GM13977 (cell line): ENCODE data around the gene PRKG2.

Source experiments
- DNase-seq: peaks from one replicate; pipeline ENCODE4 v3.0.0; 2012; ENCODE audit warnings: low spot score
- CTCF ChIP-seq: IDR thresholded peaks from 2 replicates; pipeline ENCODE4 v1.5.1; 2012; ENCODE audit warnings: mild to moderate bottlenecking, control low read depth; ENCODE audit not compliant: insufficient read depth; ENCODE audit errors: extremely low read depth, missing control alignments
- in situ Hi-C: fragments of 300-500 bp; cut with MboI; formaldehyde crosslinking; loops from one replicate; pipeline ENCODE4 v1.12.0; 2022; ENCODE audit warnings: low sequenced_read_pairs, low pct_unique_long_range_greater_than_20kb, mixed read lengths, inconsistent platforms; ENCODE audit not compliant: unreplicated experiment

The PRKG2 gene

DNA sequence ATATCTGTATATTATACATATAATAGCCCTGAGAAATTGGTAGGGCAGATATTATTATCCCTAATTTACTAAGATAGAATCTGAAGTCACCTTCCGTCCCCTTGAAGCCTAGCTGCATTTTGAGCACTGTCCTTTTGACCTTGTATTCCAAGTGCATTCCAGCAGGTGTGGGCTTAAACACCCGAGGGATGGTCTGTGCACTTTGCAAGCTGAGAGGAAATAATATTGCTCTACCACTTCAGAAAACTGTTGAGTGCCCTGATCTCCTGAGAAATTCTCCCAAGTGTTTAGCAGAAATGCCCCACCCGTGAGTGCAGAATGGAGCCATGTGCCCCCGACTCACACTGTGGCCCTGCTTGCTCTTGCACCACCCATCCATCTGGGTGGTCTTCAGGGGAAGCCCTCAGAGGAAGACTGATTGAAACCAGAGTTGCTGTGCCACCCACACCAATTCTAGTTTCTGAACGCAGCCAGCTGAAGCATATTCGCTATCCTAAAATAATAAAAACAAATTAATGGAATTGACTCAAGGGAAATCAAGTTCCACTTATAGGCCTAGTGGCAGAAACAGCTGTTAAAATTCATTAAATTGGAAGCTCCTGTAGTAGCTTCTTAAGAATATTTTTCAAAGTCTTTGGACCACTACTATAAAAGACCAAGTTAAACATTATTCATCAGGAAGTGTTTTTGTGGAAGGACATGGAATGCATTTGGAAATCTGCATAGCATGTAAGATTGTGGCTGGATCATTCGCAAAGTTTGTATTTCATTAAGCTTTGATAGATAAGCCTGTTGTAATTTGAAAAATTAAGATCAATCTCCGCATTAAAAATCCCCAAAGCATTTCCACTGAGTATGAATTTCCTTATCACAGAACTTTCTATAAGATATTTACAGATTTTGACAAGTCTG lies 41.3 kb upstream of the PRKG2 start:
- DNase-seq, result no peak
- TF ChIP-seq CTCF, result no peak
- in situ Hi-C loops, result no loop called here

DNA sequence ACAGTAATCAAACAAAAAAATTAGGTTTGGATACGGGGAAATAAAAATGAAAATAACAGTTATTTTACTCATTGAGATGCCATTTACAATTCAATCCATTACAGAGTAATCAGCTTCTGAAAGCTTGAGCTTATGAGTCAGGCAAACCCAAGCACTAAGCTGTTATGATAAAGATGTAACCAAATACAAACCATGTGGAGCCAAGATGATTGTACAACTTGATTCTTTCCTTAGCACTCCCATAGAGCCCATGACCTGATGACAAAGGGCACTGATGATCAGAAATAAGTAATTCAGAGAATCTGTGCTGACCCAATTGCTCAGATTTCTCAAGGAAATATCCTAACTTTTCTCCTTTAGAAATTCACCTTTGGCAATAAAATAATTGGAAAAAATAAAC lies 40.5 kb upstream of the PRKG2 start:
- TF ChIP-seq CTCF, result no peak
- in situ Hi-C loops, result no loop called here
- DNase-seq, result no peak

DNA sequence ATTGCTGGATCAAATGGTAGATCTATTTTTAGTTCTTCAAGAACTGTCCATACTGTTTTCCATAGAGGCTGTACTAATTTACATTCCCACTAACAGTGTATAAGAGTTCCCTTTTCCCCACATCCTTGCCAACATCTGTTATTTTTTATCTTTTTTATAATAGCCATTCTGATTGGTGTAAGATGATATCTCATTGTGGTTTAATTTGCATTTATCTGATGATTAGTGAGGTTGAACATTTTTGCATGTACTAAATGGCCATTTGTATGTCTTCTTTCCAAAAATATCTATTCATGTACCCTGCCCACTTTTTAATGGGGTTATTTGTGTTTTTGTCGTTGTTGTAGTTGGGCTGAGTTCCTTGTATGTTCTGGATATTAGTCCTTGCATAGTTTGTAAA lies 35.4 kb upstream of the PRKG2 start:
- no peak for TF ChIP-seq CTCF
- in situ Hi-C loops, result no loop called here
- DNase-seq, result no peak

GRCh38 chr4:81245218-81246009 lies 30.4 kb upstream of the PRKG2 start:
- no peak for TF ChIP-seq CTCF
- in situ Hi-C loops, result no loop called here
- no peak for DNase-seq

- TF ChIP-seq CTCF, result no peak
- no peak for DNase-seq
- in situ Hi-C loops, result no loop called here
These were observed 22.8 kb upstream of the PRKG2 start for GRCh38 chr4:81237791-81238190.

GRCh38 chr4:81235982-81236749 lies 21.1 kb upstream of the PRKG2 start:
- in situ Hi-C loops, result no loop called here
- TF ChIP-seq CTCF, result no peak
- DNase-seq, result no peak
